Activated CD4-positive, alpha-beta T cell treated with anti-CD3 and anti-CD28 coated beads, Interleukin-2, amount 10 ng/mL, durations not matched to agents 24 days and 14 days (primary cell): ENCODE measurements around the gene C3. TPM values are rescaled to one million over a fixed set of nuclear protein-coding genes. Genes with fewer than 3 reads are reported as not detected.
"Not testable (repeated sequence)": the region's sequence is repeated elsewhere in the genome, so short reads cannot be mapped to it uniquely, and the experiment has no call there.

ENCODE experiments used
- DNase-seq: peaks from one replicate; pipeline ENCODE4 v3.0.0; 2022
- H3K27ac Mint-ChIP-seq: one replicate; pipeline ENCODE4 v1.8.0; 2022; ENCODE audit warnings: mild to moderate bottlenecking, mixed read lengths
- H3K27me3 Mint-ChIP-seq: one replicate; pipeline ENCODE4 v1.8.0; 2022; ENCODE audit warnings: mixed read lengths
- H3K36me3 Mint-ChIP-seq: one replicate; pipeline ENCODE4 v1.8.0; 2022; ENCODE audit warnings: low read depth, mild to moderate bottlenecking, mixed read lengths
- H3K4me1 Mint-ChIP-seq: one replicate; pipeline ENCODE4 v1.8.0; 2021; ENCODE audit warnings: mixed read lengths
- H3K4me3 Mint-ChIP-seq: one replicate; pipeline ENCODE4 v1.8.0; 2022; ENCODE audit warnings: mild to moderate bottlenecking, moderate library complexity, mixed read lengths
- H3K9me3 Mint-ChIP-seq: one replicate; pipeline ENCODE4 v1.8.0; 2021; ENCODE audit warnings: mixed read lengths
- intact Hi-C: fragments of 100-400 bp; cut with micrococcal nuclease; formaldehyde crosslinking; loops from one replicate; pipeline ENCODE4 v1.15.1; 2023
- total RNA-seq: library from RNA; stranded (reverse); gene quantifications from 2 replicates; pipeline ENCODE4 v1.2.3, GENCODE V29; 2022

Gene C3
- 4.8 and 5.3 TPM in 2 replicates for total RNA-seq

GRCh38 chr19:6720369-6721137 is at the start of gene C3:
C3 (minus strand) TSS chr19:6720650; CDS start chr19:6720589, 61 bp downstream.
- H3K9me3 Mint-ChIP-seq: no peaks in the 10 kb centered on the region
- intact Hi-C loops: no loop called here
- no peak for DNase-seq
- H3K36me3 Mint-ChIP-seq: no peaks in the 10 kb centered on the region
- H3K27ac Mint-ChIP-seq: peak within 1 kb of the TSS; percentile 4
- H3K27me3 Mint-ChIP-seq: peaks cover 3% of the 10 kb centered on the region
- no peak within 1 kb of the TSS for H3K4me3 Mint-ChIP-seq
- H3K4me1 Mint-ChIP-seq: peaks cover 36% of the 10 kb centered on the region

DNA sequence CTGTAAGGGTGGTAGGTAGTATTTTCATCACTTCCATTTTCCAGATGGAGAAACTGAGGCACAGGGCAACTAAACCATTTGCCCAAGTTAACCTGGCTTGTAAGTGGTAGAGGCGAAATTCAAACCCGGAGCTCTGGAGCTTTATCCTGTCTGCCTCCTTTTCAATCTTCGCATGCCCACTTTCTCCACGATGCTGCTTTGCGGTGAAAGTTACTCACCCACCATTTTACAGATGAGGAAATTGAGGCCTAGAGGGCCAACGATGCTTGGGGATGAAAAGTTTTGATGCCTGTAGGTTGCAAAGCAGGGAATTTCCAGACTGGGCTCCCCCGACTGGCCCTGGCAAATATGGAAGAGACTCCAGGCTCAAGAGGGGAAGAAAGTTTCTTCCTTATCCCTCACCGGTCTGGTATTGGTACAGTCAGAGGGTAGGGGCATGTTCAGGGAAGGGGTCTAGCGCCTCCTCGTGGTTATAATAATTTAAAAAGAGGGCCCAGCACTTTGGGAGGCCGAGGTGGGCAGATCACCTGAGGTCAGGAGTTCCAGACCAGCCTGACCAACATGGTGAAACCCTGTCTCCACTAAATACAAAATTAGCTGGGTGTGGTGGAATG is 48.7 kb upstream of the C3 start:
- peak overlapping the region; percentile 66 for H3K27ac Mint-ChIP-seq
- H3K4me1 Mint-ChIP-seq: peaks cover 52% of the 10 kb centered on the region
- intact Hi-C loops: no loop called here
- peaks cover 3% of the 10 kb centered on the region for H3K9me3 Mint-ChIP-seq
- DNase-seq: peak; percentile 66
- H3K27me3 Mint-ChIP-seq: no peaks in the 10 kb centered on the region
- no peak overlapping the region for H3K4me3 Mint-ChIP-seq
- peaks cover 8% of the 10 kb centered on the region for H3K36me3 Mint-ChIP-seq

GRCh38 chr19:6768236-6768785 is 47.9 kb upstream of the C3 start:
- peaks cover 2% of the 10 kb centered on the region for H3K36me3 Mint-ChIP-seq
- intact Hi-C loops: no loop called here
- peak; percentile 76 for DNase-seq
- peak overlapping the region; percentile 88 for H3K4me3 Mint-ChIP-seq
- no peaks in the 10 kb centered on the region for H3K27me3 Mint-ChIP-seq
- H3K4me1 Mint-ChIP-seq: peaks cover 46% of the 10 kb centered on the region
- peak overlapping the region; percentile 92 for H3K27ac Mint-ChIP-seq
- no peaks in the 10 kb centered on the region for H3K9me3 Mint-ChIP-seq

DNA sequence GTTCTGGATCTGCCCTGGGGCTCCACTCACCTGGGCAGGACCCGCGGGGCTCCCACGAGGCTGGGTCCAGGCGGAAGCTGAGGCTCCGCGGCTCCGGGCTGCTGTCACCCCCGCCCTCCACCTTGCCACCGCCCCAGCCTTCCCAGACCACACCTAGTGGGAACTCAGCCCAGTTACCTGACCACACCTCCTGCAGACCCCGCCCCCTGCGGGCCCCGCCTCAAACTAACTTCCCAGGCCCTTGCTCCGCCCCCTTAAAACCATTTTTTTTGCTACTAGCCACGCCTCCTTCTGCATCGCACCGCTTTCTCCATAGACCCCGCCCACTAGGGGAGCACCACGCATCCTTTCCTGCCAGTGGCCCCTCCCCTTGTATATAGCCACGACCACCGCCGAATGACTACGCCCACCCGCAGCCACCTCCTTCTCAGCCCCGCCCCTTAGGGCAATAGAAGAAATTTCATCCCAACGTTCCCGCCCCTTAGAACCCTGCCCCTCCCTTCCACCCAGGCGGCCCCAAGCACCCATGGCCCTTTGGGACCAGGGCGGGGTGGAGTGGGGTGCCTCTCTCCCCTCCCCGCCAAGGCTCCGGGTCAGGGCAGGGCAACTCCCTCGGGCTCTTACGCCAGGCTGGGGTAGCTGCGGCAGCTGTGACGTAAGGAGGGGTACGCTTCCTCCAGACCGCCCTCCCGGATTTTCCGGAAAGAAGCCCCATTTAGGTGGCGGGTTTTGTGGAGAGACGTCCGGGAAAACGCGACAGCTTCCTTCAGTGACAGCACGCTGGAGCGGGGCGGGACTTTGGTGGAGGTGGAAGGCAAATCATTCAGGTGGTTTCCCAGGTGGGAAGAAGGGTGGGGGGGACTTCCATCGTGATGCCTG is 47.1 kb upstream of the C3 start, which contains the start of gene SH2D3A:
Gene SH2D3A, minus strand, starts transcription at position 79 of the 879 bp plus-strand sequence. CDS start 3,687 bp downstream, outside the sequence.
- peak; percentile 98 for DNase-seq
- Mint-ChIP-seq H3K27ac (peak within 1 kb of the TSS; percentile 92), H3K4me3 (peak within 1 kb of the TSS; percentile 88), H3K27me3 (no peaks in the 10 kb centered on the region), H3K4me1 (peaks cover 46% of the 10 kb centered on the region), H3K9me3 (no peaks in the 10 kb centered on the region), H3K36me3 (peaks cover 3% of the 10 kb centered on the region)
- intact Hi-C loops: loop anchor here (1.0 to 2.0 kb wide), 3 partner anchors 15 to 35 kb away; no protein-coding TSS in a partner anchor

GRCh38 chr19:6767081-6767356 is 46.6 kb upstream of the C3 start:
- Mint-ChIP-seq H3K27me3 (no peaks in the 10 kb centered on the region), H3K36me3 (peaks cover 5% of the 10 kb centered on the region), H3K4me1 (peaks cover 41% of the 10 kb centered on the region), H3K9me3 (no peaks in the 10 kb centered on the region), H3K4me3 (peak overlapping the region; percentile 88), H3K27ac (peak overlapping the region; percentile 92)
- intact Hi-C loops: loop anchor here (1.0 to 2.0 kb wide), 3 partner anchors 14 to 35 kb away; no protein-coding TSS in a partner anchor
- no peak for DNase-seq

DNA sequence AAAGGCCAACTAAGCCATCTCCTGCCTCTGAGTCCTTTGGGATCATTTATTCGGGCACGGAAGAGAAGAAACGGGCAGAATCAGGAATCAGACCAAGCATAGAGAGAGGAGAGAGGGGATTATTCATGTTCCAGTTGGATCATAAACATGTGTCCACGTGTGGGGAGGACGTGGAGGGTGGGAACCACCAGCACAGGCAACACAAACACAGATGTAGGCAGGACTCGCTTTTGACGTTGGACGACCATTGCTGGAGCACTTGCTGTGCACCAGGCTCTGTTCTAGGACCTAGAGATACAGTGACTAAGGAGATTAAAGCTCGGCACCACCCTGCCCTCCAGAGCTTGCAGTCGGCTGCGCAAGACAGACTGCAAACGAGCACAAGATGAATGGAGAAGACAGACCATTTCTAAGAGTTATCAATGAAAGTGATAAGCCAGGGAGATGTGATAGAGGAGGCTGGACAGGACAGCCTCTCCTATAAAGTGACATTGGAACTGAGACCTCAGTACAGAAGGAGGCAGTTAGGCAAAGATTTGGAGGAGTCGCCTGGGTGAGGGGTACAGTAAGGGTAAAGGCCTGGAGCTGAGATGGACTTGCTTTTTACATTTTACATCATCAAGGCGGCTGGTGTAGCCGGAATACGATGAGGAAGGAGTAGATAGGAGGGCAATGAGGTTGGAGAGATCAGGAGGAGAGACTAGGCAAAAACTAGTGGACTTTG is 46.1 kb upstream of the C3 start:
- DNase-seq: peak; percentile 70
- H3K27ac Mint-ChIP-seq: peak overlapping the region; percentile 92

GRCh38 chr19:6765738-6766356 is 45.4 kb upstream of the C3 start:
- Mint-ChIP-seq H3K4me3 (peak overlapping the region; percentile 88), H3K9me3 (no peaks in the 10 kb centered on the region), H3K36me3 (peaks cover 13% of the 10 kb centered on the region), H3K27ac (peak overlapping the region; percentile 92), H3K27me3 (no peaks in the 10 kb centered on the region), H3K4me1 (peaks cover 35% of the 10 kb centered on the region)
- intact Hi-C loops: loop anchor here (2.0 kb wide), 1 partner anchor 13 kb away; no protein-coding TSS in a partner anchor
- peak; percentile 66 for DNase-seq

More for the DNA sequence above, 46.1 kb upstream of the C3 start:
- Mint-ChIP-seq H3K27me3 (no peaks in the 10 kb centered on the region), H3K9me3 (no peaks in the 10 kb centered on the region), H3K36me3 (peaks cover 7% of the 10 kb centered on the region), H3K4me3 (peak overlapping the region; percentile 88), H3K4me1 (peaks cover 36% of the 10 kb centered on the region)
- intact Hi-C loops: loop anchor here (1.0 to 2.0 kb wide), 3 partner anchors 14 to 36 kb away; no protein-coding TSS in a partner anchor

DNA sequence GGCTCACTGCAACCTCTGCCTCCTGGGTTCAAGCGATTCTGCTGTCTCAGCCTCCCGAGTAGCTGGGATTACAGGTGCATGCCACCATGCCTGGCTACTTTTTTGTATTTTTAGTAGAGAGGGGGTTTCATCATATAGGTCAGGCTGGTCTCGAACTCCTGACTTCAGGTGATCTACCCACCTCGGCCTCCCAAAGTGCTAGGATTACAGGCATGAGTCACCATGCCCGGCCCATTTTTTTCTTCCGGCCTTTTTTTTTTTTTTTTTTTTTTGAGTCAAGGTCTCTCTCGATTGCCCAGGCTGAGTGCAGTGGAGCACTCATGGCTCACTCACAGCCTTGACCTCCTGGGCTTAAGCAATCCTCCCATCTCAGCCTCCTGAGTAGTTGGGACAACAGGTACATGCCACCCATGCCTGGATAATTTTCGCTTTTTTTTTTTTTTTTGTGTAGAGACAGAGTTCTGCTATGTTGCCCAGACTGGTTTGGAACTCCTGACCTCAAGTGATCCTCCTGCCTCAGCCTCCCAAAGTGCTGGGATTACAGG is 41.9 kb upstream of the C3 start:
- H3K4me3 Mint-ChIP-seq, H3K9me3 Mint-ChIP-seq, H3K27ac Mint-ChIP-seq, intact Hi-C loops, H3K27me3 Mint-ChIP-seq, DNase-seq: not testable (repeated sequence)
- Mint-ChIP-seq H3K4me1 (peaks cover 21% of the 10 kb centered on the region), H3K36me3 (peaks cover 29% of the 10 kb centered on the region)

DNA sequence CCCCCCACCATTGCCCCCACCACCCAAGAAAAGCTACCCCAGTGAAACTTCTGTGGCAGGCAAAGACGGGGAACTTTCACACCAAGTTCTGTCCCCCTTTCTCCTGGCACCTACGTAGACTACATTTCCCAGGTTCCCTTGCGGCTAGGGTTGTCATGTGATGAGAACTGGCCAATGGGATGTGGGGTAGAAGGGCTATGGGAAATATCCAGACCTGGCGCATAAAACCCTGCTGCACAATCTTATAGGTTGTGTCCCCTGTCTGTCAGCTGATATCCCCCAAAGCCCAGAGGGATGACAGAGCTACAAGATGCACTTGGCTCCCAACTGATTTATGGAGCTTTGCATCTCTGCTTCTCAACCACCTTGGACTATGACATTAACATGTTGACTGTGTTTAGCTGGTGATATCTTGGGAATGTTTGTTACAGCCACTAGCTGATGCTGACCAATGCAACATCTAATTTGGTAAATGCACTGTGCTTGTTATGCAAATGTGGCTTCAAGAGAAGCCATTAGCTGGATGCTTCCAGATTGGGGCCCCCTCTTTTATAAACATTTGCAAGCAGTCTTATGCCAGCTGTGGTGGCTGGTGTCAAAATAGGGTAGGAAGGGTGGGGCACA is 40.7 kb upstream of the C3 start:
- Mint-ChIP-seq H3K27ac (no peak overlapping the region), H3K9me3 (no peaks in the 10 kb centered on the region), H3K4me1 (peaks cover 13% of the 10 kb centered on the region), H3K4me3 (no peak overlapping the region), H3K36me3 (peaks cover 30% of the 10 kb centered on the region), H3K27me3 (no peaks in the 10 kb centered on the region)
- intact Hi-C loops: no loop called here
- DNase-seq: peak; percentile 74

GRCh38 chr19:6760606-6761005 is 40.2 kb upstream of the C3 start:
- Mint-ChIP-seq H3K27ac (no peak overlapping the region), H3K4me1 (peaks cover 8% of the 10 kb centered on the region), H3K27me3 (no peaks in the 10 kb centered on the region), H3K9me3 (no peaks in the 10 kb centered on the region), H3K4me3 (no peak overlapping the region), H3K36me3 (peaks cover 30% of the 10 kb centered on the region)
- intact Hi-C loops: no loop called here
- DNase-seq: no peak

DNA sequence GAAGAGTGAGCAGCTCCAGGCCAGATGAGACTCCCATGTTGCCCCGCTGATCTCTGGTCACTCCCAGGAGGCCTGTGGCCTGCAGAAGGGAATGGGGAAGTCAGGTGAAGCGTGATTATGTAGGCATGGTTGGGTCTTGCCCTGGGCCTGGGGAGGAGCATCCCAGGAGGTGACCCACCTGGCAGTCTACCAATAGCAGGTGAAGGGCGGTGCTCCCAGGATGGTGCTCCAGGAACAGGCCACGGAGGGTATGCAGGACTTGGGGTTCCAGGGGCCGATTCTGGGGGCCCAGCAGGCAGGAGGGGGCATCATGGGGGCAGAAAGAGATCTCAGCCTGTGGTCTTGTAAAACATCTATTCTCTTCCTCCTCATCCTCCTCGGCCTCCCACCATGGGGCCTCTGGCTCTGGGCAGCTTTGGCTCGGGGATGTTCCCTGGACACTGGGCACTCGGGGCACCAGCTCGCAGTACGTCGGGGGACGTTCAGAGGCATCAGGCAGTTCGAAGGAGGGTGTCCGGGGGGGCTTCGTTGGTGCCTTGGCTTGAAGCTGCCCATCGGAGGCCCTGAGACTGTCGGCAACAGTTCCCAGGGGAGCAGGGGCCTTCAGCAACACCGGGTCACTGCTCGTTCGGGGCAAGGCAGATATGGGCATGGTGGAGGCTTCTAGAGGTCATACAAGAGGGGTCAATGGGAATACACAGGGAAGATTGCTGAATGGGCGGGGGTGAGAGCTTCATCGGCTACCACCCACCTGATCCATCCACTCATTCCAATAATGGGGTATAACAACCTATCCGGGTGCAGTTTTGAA is 34.4 kb upstream of the C3 start:
- DNase-seq: no peak
- Mint-ChIP-seq H3K36me3 (peaks cover 45% of the 10 kb centered on the region), H3K4me3 (no peak overlapping the region), H3K4me1 (peaks cover 15% of the 10 kb centered on the region), H3K27ac (no peak overlapping the region), H3K9me3 (no peaks in the 10 kb centered on the region), H3K27me3 (no peaks in the 10 kb centered on the region)
- intact Hi-C loops: loop anchor here (5.0 kb wide), 1 partner anchor 238 kb away; no protein-coding TSS in a partner anchor
